ENCODE results near the gene COQ6.
"Not testable (repeated sequence)": the region's sequence is repeated elsewhere in the genome, so short reads cannot be mapped to it uniquely, and the experiment has no call there.

The COQ6 gene

DNA sequence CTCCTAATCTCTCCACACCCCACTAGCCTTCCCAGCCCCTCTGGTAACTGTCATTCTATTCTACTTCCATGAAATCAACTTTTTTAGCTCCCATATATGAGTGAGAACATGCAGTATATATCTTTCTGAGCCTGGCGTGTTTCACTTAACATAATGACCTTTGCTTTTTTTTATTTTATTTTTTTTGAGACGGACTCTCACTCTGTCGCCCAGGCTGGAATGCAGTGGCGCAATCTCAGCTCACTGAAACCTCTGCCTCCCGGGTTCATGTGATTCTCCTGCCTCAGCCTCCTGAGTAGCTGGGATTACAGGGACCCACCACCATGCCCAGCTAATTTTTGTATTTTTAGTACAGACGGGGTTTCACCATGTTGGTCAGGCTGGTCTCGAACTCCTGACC lies 38.6 kb downstream of the COQ6 start:
- not testable (repeated sequence) for DNase-seq

DNA sequence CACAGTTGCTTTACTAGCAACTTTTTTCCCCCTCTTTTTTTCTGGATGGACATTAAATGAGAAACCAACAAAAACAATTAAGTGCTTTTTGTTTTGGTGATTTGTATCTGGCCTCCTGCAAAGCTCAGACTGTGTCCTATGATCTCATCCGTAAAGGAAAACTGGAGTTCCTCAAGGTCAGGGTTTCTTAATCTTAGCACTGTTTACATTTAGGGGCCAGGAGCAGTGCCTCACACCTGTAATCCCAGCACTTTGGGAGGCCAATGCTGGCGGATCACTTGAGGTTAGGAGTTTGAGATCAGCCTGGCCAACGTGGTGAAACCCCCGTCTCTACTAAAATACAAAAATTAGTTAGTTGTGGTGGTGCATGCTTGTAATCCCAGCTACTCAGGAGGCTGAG lies 41.0 kb downstream of the COQ6 start:
- no peak for DNase-seq

DNA sequence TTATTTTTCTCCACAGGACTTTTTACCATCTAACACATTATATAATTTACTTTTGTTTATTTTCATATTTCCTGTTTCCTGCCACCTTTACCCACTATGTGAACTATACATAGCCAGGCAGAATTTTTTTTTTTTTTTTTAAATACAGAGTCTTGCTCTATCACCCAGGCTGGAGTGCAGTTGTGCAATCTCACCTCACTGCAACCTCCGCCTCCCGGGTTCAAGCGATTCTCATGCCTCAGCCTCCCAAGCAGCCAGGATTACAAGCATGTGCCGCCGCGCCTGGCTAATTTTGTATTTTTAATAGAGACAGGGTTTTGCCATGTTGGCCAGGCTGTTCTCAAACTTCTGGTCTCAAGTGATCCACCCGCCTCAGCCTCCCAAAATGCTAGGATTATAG lies 44.8 kb downstream of the COQ6 start:
- not testable (repeated sequence) for DNase-seq

DNA sequence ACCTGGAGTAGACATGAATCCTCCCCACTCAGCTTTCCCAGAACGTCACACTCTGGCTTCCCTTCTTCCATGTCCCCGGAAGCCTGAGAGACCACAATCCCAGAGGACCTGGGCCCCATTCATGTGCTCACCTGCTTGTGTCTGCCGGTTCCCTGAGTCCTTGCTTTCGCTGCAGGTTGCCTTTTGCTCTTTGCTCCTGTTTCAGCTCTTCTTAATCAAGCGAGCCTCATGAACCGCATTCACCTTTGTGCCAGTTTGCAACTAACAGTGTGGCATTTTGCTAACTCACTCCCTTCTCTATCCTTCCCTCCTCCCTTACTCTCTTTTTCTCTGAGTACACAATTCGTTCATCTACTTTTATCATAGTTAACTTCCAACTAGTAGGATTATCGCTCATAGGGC lies 45.9 kb downstream of the COQ6 start:
- no peak for DNase-seq

DNA sequence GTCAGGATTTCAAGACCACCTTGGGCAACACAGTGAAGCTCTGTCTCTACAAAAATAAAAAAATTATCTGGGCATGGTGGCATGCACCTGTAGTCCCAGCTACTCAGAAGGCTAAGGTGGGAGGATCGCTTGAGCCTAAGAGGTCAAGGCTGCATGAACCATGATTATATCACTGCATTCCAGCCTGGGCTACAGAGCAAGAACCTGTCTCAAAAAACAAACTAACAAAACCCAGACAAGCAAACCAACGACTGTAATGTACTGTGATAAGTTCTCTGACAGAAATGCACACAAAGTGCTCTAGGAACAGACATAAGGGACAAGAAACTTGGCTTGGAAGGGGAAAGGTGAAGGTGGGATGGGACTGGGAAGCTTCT lies 46.6 kb downstream of the COQ6 start:
- DNase-seq, result no peak

DNA sequence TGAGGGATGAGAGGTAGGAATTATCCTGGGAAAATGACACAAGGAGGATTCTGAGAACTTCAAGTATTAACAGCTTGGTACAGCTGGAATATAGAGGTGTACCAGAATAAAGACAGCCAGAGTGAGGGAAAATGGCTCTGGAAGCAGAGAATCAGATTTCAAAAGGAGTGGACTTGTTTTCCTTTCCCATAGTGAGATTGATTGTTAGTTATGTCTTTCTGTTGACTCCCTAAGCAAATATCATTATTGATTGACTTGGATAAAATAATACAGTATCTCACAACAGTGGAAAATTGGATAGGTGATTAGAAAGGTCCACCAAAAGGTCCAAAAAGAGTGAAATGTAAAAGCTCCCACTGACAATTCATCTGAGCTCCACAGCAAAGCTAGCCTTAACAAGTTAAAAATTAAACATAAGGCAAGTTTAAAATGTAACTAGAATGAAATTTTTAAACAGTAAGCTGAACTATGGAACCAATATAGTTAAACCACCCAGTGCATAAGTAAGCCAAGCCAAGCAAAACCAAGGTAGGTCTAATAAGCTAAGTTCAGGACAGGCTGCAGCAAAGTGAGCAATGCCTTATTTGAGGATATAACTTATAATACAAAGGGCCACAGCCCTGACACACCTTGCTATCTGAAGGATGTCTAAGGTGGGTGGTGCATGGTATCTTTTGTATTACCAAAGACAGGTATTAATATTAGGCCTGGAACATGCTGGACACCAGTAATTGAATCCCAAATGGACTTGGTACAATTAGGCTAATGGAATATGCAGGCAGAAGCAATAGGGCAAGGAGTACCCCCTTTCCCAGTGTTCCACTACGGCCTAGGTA lies 47.2 kb downstream of the COQ6 start:
- no peak for DNase-seq

DNA sequence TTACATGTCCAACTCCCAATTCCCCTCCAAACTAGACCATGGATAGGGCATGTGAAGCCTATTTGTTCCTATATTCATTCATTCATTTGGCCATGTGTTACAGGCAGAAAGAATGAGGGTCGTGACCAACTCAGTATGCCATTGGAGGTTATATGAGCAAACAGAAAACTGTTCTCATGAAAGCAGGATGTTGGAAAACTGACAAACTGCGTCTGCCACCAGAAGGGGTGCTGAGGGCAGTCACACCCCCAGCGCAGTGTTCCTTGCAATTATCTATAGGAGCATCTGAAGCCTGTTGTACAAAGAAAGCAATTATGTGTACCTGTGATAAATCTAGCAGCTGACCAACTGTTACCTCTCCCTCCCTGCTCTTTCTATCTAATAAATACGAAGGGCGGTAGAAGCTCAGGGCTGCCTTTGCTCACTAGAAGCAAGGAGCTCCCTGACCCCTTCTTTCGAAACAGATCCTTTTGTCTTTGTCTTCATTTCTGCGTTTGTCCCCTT lies 47.9 kb downstream of the COQ6 start:
- no peak for DNase-seq

DNA sequence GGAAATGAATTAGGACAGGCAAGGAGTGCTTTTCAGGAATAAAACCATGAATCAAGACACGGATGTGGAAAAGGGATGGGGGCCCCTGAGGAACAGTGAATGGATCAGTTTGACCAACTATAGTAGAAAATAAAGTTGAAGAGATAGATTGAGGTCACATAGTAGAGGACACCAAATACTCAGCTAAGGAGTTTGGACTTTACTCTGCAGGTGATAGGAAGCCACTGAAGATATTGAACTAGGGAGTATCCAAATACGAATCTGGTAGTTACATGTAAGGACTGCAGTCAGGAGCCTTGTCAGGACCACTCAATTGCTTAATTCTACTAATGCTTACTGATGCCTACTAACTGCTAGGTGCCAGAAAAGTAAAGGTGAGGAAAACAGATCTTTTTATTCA lies 48.6 kb downstream of the COQ6 start:
- no peak for DNase-seq

DNA sequence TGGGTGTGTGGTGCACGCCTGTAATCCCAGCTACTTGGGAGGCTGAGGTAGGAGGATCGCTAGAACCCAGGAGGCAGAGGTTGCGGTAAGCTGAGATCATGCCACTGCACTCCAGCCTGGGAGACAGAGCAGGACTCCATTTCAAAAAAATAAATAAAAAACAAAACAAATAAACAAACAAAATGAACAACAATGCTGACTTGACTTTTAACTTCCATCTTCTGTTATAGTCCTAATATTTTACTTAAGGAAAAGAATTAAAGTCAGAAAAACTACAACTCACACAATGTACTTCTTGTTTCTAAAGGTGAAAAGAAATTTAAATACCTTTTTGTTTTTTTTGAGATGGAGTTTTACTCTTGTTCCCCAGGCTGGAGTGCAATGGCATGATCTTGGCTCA lies 55.6 kb downstream of the COQ6 start:
- DNase-seq, result not testable (repeated sequence)

DNA sequence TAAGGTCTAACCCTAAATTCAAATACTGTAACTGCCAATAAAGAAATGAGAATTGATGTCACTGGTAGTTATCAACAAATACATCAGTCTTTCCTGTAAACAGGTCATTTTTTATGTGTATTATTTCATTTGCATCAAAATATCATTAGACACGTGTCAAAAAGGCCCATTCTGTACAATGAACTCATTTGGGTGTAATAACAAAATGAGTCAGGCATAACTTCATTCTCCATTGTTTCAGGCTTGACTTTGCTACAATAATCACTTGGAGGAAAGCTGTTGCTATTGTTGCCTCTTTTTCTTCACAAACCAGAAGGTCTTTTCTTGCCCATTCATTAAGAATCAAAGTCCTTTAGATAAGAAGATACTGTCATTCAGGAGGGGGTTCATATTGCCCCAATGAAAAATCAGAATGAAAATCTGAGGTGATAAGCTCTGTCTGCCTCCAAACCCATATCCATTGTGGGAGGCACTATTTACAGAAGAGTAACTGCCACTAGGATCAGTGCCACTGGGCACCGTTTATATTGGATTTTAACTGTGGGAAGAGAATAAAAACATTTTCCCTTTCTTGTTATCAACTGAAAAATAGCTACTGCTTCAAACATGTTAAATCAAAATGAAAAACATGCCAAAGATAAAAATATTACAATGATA lies 58.9 kb downstream of the COQ6 start:
- DNase-seq, result no peak

Data from right hindlimb (tissue), 1 donor.